ENCODE results near the gene MUC2. TPM values are rescaled to one million over a fixed set of nuclear protein-coding genes. Genes with fewer than 3 reads are reported as not detected.

The MUC2 gene
- total RNA-seq, 1 experiment from 2014 or later = 0.26 TPM

- Histone ChIP-seq H3K27me3 (ENCODE audit: low read length) (no peaks in the 10 kb centered on the region), H3K27ac (ENCODE audit: low read length) (no peak overlapping the region), H3K9me2 (replicated peaks; ENCODE audit: low read length) (no peaks in the 10 kb centered on the region), H4K20me1 (ENCODE audit: low read length) (no peaks in the 10 kb centered on the region), H3K4me2 (ENCODE audit: low read length) (no peak overlapping the region), H3K36me3 (ENCODE audit: low read depth, low read length) (no peaks in the 10 kb centered on the region), H3K9me3 (ENCODE audit: low read length) (no peaks in the 10 kb centered on the region), H3F3A (ENCODE audit: low read length, unreplicated experiment) (no peaks in the 10 kb centered on the region), H3K4me1 (ENCODE audit: insufficient read depth, low read length) (no peaks in the 10 kb centered on the region), H3K79me2 (ENCODE audit: low read length) (no peaks in the 10 kb centered on the region), H3K9ac (ENCODE audit: low read length) (no peak overlapping the region), H3K4me3 (ENCODE audit: low read length) (no peak overlapping the region), H2AFZ (ENCODE audit: low read length) (no peak overlapping the region)
- ATAC-seq = no peak
- no peak for DNase-seq
- CTCF ChIA-PET = no interaction called here
- POLR2A ChIA-PET (ENCODE audit: unreplicated experiment) = no interaction called here
- no TSS peak for BruUV-seq (replicated peaks)
- intact Hi-C loops (cut with micrococcal nuclease) = no loop called here
- TF ChIP-seq, protein P1, sequence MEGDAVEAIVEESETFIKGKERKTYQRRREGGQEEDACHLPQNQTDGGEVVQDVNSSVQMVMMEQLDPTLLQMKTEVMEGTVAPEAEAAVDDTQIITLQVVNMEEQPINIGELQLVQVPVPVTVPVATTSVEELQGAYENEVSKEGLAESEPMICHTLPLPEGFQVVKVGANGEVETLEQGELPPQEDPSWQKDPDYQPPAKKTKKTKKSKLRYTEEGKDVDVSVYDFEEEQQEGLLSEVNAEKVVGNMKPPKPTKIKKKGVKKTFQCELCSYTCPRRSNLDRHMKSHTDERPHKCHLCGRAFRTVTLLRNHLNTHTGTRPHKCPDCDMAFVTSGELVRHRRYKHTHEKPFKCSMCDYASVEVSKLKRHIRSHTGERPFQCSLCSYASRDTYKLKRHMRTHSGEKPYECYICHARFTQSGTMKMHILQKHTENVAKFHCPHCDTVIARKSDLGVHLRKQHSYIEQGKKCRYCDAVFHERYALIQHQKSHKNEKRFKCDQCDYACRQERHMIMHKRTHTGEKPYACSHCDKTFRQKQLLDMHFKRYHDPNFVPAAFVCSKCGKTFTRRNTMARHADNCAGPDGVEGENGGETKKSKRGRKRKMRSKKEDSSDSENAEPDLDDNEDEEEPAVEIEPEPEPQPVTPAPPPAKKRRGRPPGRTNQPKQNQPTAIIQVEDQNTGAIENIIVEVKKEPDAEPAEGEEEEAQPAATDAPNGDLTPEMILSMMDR (conservative IDR thresholded peaks at IDR 0.05; ENCODE audit: low read depth, low read length) = no peak
- TF ChIP-seq EZH2phosphoT487 (IDR thresholded peaks at IDR 0.05; ENCODE audit: borderline replicate concordance, low read length) (no peak), EZH2 (IDR thresholded peaks at IDR 0.05; ENCODE audit: low read length, unreplicated experiment) (no peak)
These were observed 42.3 kb upstream of the MUC2 start for GRCh38 chr11:1032310-1032891.

DNA sequence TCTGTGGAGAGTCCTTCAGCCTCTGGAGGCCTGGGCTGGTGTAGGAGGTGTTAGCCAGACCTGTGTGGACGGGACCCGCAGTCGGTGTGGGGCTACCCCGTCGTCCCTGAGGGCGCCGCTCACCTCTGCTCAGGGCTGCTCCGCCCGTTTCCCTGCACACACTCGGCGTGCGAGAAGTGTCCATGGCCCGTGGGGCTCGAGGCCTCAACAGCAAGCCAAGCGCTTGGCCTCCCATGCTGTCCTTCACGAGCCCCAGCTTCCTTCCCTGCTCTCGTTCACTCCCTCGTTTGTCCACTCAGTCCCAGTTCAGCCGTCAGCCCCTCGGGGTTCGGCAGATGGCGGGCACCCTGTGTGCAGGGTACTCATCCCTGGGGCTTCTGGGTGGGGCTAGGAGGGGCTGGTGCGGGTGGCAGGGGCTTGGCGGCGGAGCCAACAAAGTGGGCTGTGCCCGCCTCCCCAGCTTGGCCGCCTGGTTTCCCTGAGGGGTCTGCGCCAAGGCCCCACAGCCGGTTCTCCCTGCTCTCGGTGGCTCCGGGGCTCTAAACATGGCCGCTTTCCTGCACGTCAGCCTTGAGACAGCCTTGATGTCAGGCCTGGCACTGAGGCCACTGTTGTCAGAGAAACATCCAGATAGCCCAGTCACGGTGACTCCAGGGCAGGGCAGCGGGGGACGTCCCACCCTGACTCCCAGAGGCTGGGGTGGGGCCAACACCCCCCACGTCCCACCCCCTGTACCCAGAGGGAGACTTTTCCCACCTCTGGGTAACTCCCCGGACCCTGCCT, 41.5 kb upstream of the MUC2 start:
- H3K4me1 ChIP-seq (ENCODE audit: insufficient read depth, low read length) = no peaks in the 10 kb centered on the region
- H3K9me3 ChIP-seq (ENCODE audit: low read length) = no peaks in the 10 kb centered on the region
- intact Hi-C loops (cut with micrococcal nuclease) = no loop called here
- H3K4me2 ChIP-seq (ENCODE audit: low read length) = no peak overlapping the region
- H3K9me2 ChIP-seq (replicated peaks; ENCODE audit: low read length) = no peaks in the 10 kb centered on the region
- no TSS peak for BruUV-seq (replicated peaks)
- no peak overlapping the region for H3K27ac ChIP-seq (ENCODE audit: low read length)
- no peaks in the 10 kb centered on the region for H4K20me1 ChIP-seq (ENCODE audit: low read length)
- ChIA-PET CTCF (no interaction called here), POLR2A (ENCODE audit: unreplicated experiment) (no interaction called here)
- no peak for DNase-seq
- ATAC-seq = no peak
- H3F3A ChIP-seq (ENCODE audit: low read length, unreplicated experiment) = no peaks in the 10 kb centered on the region
- H3K36me3 ChIP-seq (ENCODE audit: low read depth, low read length) = no peaks in the 10 kb centered on the region
- no peaks in the 10 kb centered on the region for H3K27me3 ChIP-seq (ENCODE audit: low read length)
- H3K79me2 ChIP-seq (ENCODE audit: low read length) = no peaks in the 10 kb centered on the region
- H2AFZ ChIP-seq (ENCODE audit: low read length) = no peak overlapping the region
- no peak overlapping the region for H3K4me3 ChIP-seq (ENCODE audit: low read length)
- H3K9ac ChIP-seq (ENCODE audit: low read length) = no peak overlapping the region
- no peak for TF ChIP-seq EZH2phosphoT487 (IDR thresholded peaks at IDR 0.05; ENCODE audit: borderline replicate concordance, low read length)
- no peak for TF ChIP-seq EZH2 (IDR thresholded peaks at IDR 0.05; ENCODE audit: low read length, unreplicated experiment)
- TF ChIP-seq, protein P1 (conservative IDR thresholded peaks at IDR 0.05; ENCODE audit: low read depth, low read length) = no peak

DNA sequence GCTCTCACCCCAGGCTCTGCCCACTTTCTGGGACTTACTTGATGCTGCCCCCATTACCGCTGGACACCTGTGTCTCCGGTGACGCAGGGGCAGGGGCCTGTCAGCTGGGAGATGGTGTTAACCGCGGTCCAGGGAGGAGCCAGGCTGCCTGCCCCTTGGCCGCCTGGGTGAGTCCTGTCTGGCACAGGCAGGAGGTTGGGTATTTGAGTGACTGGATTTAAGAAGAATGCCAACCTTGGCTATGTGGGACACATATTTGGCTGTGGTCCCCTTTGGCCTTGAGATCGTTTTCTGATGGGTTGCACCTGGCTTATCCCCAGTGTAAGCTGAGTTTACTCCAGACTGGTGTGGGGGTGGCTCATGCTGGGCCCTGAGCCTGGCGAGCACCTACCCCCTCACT, 40.7 kb upstream of the MUC2 start:
- H3K4me1 ChIP-seq (ENCODE audit: insufficient read depth, low read length) = no peaks in the 10 kb centered on the region
- no peaks in the 10 kb centered on the region for H3K9me3 ChIP-seq (ENCODE audit: low read length)
- TF ChIP-seq EZH2phosphoT487 (IDR thresholded peaks at IDR 0.05; ENCODE audit: borderline replicate concordance, low read length) (no peak), EZH2 (IDR thresholded peaks at IDR 0.05; ENCODE audit: low read length, unreplicated experiment) (no peak)
- TF ChIP-seq, protein P1 (conservative IDR thresholded peaks at IDR 0.05; ENCODE audit: low read depth, low read length) = no peak
- DNase-seq = no peak
- no peak overlapping the region for H2AFZ ChIP-seq (ENCODE audit: low read length)
- no peaks in the 10 kb centered on the region for H3K27me3 ChIP-seq (ENCODE audit: low read length)
- H3K4me3 ChIP-seq (ENCODE audit: low read length) = no peak overlapping the region
- CTCF ChIA-PET = no interaction called here
- ATAC-seq = peak; percentile 14
- H3K27ac ChIP-seq (ENCODE audit: low read length) = no peak overlapping the region
- no peak overlapping the region for H3K9ac ChIP-seq (ENCODE audit: low read length)
- H4K20me1 ChIP-seq (ENCODE audit: low read length) = no peaks in the 10 kb centered on the region
- H3K9me2 ChIP-seq (replicated peaks; ENCODE audit: low read length) = no peaks in the 10 kb centered on the region
- POLR2A ChIA-PET (ENCODE audit: unreplicated experiment) = no interaction called here
- no TSS peak for BruUV-seq (replicated peaks)
- intact Hi-C loops (cut with micrococcal nuclease) = no loop called here
- H3F3A ChIP-seq (ENCODE audit: low read length, unreplicated experiment) = no peaks in the 10 kb centered on the region
- H3K36me3 ChIP-seq (ENCODE audit: low read depth, low read length) = no peaks in the 10 kb centered on the region
- H3K79me2 ChIP-seq (ENCODE audit: low read length) = no peaks in the 10 kb centered on the region
- no peak overlapping the region for H3K4me2 ChIP-seq (ENCODE audit: low read length)

Data from PC-3 (cell line).